Measurements from ENCODE around the gene DCST2. TPM values are rescaled to one million over a fixed set of nuclear protein-coding genes. Genes with fewer than 3 reads are reported as not detected.
A peak's percentile ranks its signal among the peaks of the same experiment; 100 is the strongest.
"Not testable (repeated sequence)": the region's sequence is repeated elsewhere in the genome, so short reads cannot be mapped to it uniquely, and the experiment has no call there.

The DCST2 gene
- total RNA-seq, 1 donor from 2014 or later, result 0.26 TPM

GRCh38 chr1:154988058-154988954, 45.3 kb downstream of the DCST2 start:
- no peaks in the 10 kb centered on the region for H3K9me3 Mint-ChIP-seq
- H3K4me1 Mint-ChIP-seq (ENCODE audit: low read depth), result peaks cover 18% of the 10 kb centered on the region
- no peaks in the 10 kb centered on the region for H3K27me3 Mint-ChIP-seq (ENCODE audit: insufficient read depth)
- no peak overlapping the region for H3K4me3 Mint-ChIP-seq
- H3K27ac Mint-ChIP-seq, result no peak overlapping the region
- intact Hi-C loops (cut with micrococcal nuclease), result no loop called here
- DNase-seq (ENCODE audit: low spot score), result no peak
- H3K36me3 Mint-ChIP-seq (ENCODE audit: low read depth), result peaks cover 21% of the 10 kb centered on the region

- intact Hi-C loops (cut with micrococcal nuclease), result no loop called here
- Mint-ChIP-seq H3K4me1 (ENCODE audit: low read depth) (peaks cover 18% of the 10 kb centered on the region), H3K27me3 (ENCODE audit: insufficient read depth) (no peaks in the 10 kb centered on the region), H3K36me3 (ENCODE audit: low read depth) (peaks cover 16% of the 10 kb centered on the region), H3K27ac (no peak overlapping the region), H3K4me3 (no peak overlapping the region), H3K9me3 (no peaks in the 10 kb centered on the region)
- DNase-seq (ENCODE audit: low spot score), result no peak
Observed at GRCh38 chr1:154987326-154987725, 46.3 kb downstream of the DCST2 start.

DNA sequence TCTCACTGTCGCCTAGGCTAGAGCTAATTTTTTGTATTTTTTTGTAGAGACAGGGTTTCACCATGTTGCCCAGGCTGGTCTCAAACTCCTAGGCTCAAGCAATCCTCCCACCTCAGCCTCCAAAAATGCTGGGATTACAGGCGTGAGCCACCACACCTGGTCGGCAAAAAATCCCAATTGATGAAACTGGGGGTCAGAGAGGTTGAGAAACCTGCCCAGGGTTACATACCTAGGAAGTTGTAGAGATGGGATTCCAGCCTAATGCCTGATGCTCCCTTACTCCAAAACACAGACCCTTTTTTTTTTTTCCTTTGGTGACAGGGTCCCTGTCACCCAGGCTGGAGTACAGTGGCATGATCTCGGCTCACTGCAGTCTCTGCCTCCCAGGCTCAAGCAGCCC, 46.8 kb downstream of the DCST2 start:
- H3K27me3 Mint-ChIP-seq (ENCODE audit: insufficient read depth); intact Hi-C loops (cut with micrococcal nuclease); H3K27ac Mint-ChIP-seq; H3K9me3 Mint-ChIP-seq; H3K4me3 Mint-ChIP-seq; DNase-seq (ENCODE audit: low spot score): not testable (repeated sequence)
- H3K36me3 Mint-ChIP-seq (ENCODE audit: low read depth), result peaks cover 15% of the 10 kb centered on the region
- H3K4me1 Mint-ChIP-seq (ENCODE audit: low read depth), result peaks cover 18% of the 10 kb centered on the region

- Mint-ChIP-seq H3K9me3 (no peaks in the 10 kb centered on the region), H3K27ac (peak overlapping the region; percentile 42), H3K4me1 (ENCODE audit: low read depth) (peaks cover 7% of the 10 kb centered on the region), H3K4me3 (no peak overlapping the region), H3K36me3 (ENCODE audit: low read depth) (peaks cover 17% of the 10 kb centered on the region), H3K27me3 (ENCODE audit: insufficient read depth) (no peaks in the 10 kb centered on the region)
- intact Hi-C loops (cut with micrococcal nuclease), result loop anchor here (1.0 kb wide), 8 partner anchors 10 to 764 kb away; partner anchors contain the start of genes ADAM15, CKS1B, PMVK and PYGO2
- no peak for DNase-seq (ENCODE audit: low spot score)
Observed at GRCh38 chr1:154983776-154984466, 49.7 kb downstream of the DCST2 start.

- Mint-ChIP-seq H3K36me3 (ENCODE audit: low read depth) (peaks cover 14% of the 10 kb centered on the region), H3K4me3 (no peak within 1 kb of the TSS), H3K27me3 (ENCODE audit: insufficient read depth) (no peaks in the 10 kb centered on the region), H3K9me3 (no peaks in the 10 kb centered on the region), H3K27ac (peak within 1 kb of the TSS; percentile 42), H3K4me1 (ENCODE audit: low read depth) (peaks cover 8% of the 10 kb centered on the region)
- intact Hi-C loops (cut with micrococcal nuclease), result loop anchor here (1.0 kb wide), 8 partner anchors 9 to 763 kb away; partner anchors contain the start of genes ADAM15, CKS1B, PMVK and PYGO2
- DNase-seq (ENCODE audit: low spot score), result peak; percentile 96
Observed at GRCh38 chr1:154982897-154983648, 50.5 kb downstream of the DCST2 start, which contains the start of gene FLAD1. FLAD1 (plus strand) TSS chr1:154983344; CDS start chr1:154983695, 351 bp downstream.

DNA sequence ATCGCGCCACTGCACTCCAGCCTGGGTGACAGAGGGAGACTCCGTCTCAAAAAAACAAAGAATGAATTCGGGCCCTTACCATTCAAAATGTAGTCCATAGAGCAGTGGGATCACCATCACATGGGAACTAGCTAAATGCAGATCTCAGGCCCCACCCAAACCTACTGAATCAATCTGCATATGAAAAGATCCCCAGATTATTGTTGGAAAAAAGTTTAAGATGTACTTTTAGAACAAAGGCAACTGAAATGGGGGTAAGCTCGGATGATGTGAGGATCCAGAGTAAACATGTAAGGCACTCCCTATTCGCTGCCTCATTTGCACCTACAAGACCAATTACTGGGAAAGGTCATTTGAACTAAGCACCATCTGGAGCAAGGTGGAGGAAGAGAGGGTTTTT, 51.2 kb downstream of the DCST2 start:
- peaks cover 17% of the 10 kb centered on the region for H3K36me3 Mint-ChIP-seq (ENCODE audit: low read depth)

GRCh38 chr1:154978360-154978759, 55.2 kb downstream of the DCST2 start:
- intact Hi-C loops (cut with micrococcal nuclease), result no loop called here

More for the DNA sequence above, 51.2 kb downstream of the DCST2 start:
- no peak for DNase-seq (ENCODE audit: low spot score)
- no peak overlapping the region for H3K27ac Mint-ChIP-seq
- peaks cover 15% of the 10 kb centered on the region for H3K4me1 Mint-ChIP-seq (ENCODE audit: low read depth)
- H3K27me3 Mint-ChIP-seq (ENCODE audit: insufficient read depth), result no peaks in the 10 kb centered on the region
- H3K4me3 Mint-ChIP-seq, result no peak overlapping the region
- no peaks in the 10 kb centered on the region for H3K9me3 Mint-ChIP-seq
- intact Hi-C loops (cut with micrococcal nuclease), result no loop called here

DNA sequence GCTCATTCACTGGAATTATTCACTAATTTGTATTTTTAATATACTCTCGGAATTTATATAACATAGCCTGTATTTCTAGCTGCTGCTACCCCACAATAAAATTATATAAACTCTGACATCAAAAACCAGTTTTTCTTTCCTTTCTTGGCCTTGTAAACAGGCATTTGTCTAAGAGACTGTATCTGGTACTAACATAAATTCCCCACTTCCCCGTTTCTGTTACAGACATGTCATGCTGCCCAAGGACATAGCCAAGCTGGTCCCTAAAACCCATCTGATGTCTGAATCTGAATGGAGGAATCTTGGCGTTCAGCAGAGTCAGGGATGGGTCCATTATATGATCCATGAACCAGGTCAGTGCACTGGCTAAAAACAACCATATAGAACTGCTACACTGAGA, 55.8 kb downstream of the DCST2 start:
- DNase-seq (ENCODE audit: low spot score); H3K27me3 Mint-ChIP-seq (ENCODE audit: insufficient read depth); H3K9me3 Mint-ChIP-seq; intact Hi-C loops (cut with micrococcal nuclease): not testable (repeated sequence)
- Mint-ChIP-seq H3K4me1 (ENCODE audit: low read depth) (peaks cover 12% of the 10 kb centered on the region), H3K4me3 (peak overlapping the region; percentile 15), H3K27ac (peak overlapping the region; percentile 7), H3K36me3 (ENCODE audit: low read depth) (peaks cover 14% of the 10 kb centered on the region)

More at GRCh38 chr1:154978360-154978759, 55.2 kb downstream of the DCST2 start:
- H3K27me3 Mint-ChIP-seq (ENCODE audit: insufficient read depth), result no peaks in the 10 kb centered on the region
- no peak for DNase-seq (ENCODE audit: low spot score)
- H3K9me3 Mint-ChIP-seq, result no peaks in the 10 kb centered on the region
- no peak overlapping the region for H3K27ac Mint-ChIP-seq
- peaks cover 10% of the 10 kb centered on the region for H3K4me1 Mint-ChIP-seq (ENCODE audit: low read depth)
- no peak overlapping the region for H3K4me3 Mint-ChIP-seq
- H3K36me3 Mint-ChIP-seq (ENCODE audit: low read depth), result peaks cover 14% of the 10 kb centered on the region

- H3K27me3 Mint-ChIP-seq (ENCODE audit: insufficient read depth), result no peaks in the 10 kb centered on the region
- intact Hi-C loops (cut with micrococcal nuclease), result loop anchor here (2.0 kb wide), 2 partner anchors 75 to 159 kb away; partner anchors contain the start of genes ADAM15 and SLC50A1
- H3K9me3 Mint-ChIP-seq, result no peaks in the 10 kb centered on the region
- peaks cover 21% of the 10 kb centered on the region for H3K36me3 Mint-ChIP-seq (ENCODE audit: low read depth)
- H3K27ac Mint-ChIP-seq, result no peak overlapping the region
- peak; percentile 55 for DNase-seq (ENCODE audit: low spot score)
- peaks cover 30% of the 10 kb centered on the region for H3K4me1 Mint-ChIP-seq (ENCODE audit: low read depth)
- no peak overlapping the region for H3K4me3 Mint-ChIP-seq
Observed at GRCh38 chr1:154975409-154976059, 58.0 kb downstream of the DCST2 start.

GRCh38 chr1:154974808-154975408, 58.7 kb downstream of the DCST2 start:
- peaks cover 21% of the 10 kb centered on the region for H3K36me3 Mint-ChIP-seq (ENCODE audit: low read depth)
- intact Hi-C loops (cut with micrococcal nuclease), result loop anchor here (1.0 to 5.0 kb wide), 14 partner anchors 8 to 755 kb away; partner anchors contain the start of genes ADAM15, ADAR, FLAD1 and PYGO2
- H3K4me3 Mint-ChIP-seq, result no peak overlapping the region
- H3K27ac Mint-ChIP-seq, result no peak overlapping the region
- peak; percentile 93 for DNase-seq (ENCODE audit: low spot score)
- H3K4me1 Mint-ChIP-seq (ENCODE audit: low read depth), result peaks cover 31% of the 10 kb centered on the region
- H3K27me3 Mint-ChIP-seq (ENCODE audit: insufficient read depth), result no peaks in the 10 kb centered on the region
- no peaks in the 10 kb centered on the region for H3K9me3 Mint-ChIP-seq

- intact Hi-C loops (cut with micrococcal nuclease), result loop anchor here (1.0 to 5.0 kb wide), 14 partner anchors 9 to 754 kb away; partner anchors contain the start of genes ADAM15, ADAR, FLAD1 and PYGO2
- Mint-ChIP-seq H3K36me3 (ENCODE audit: low read depth) (peaks cover 20% of the 10 kb centered on the region), H3K27me3 (ENCODE audit: insufficient read depth) (no peaks in the 10 kb centered on the region), H3K4me1 (ENCODE audit: low read depth) (peaks cover 36% of the 10 kb centered on the region), H3K27ac (no peak within 1 kb of the TSS), H3K9me3 (no peaks in the 10 kb centered on the region), H3K4me3 (no peak within 1 kb of the TSS)
- DNase-seq (ENCODE audit: low spot score), result peak; percentile 95
Observed at GRCh38 chr1:154974102-154974807, 59.3 kb downstream of the DCST2 start, which contains the start of gene CKS1B. CKS1B (plus strand) TSS chr1:154974681; CDS start chr1:154974746, 65 bp downstream.

Data from activated T-helper 1 cell treated with anti-CD3 and anti-CD28 coated beads, Interleukin-12 subunit alpha, Interleukin-12 subunit beta, Interleukin-2, Interleukin-4 antibody, amounts not matched to agents 30 ng/mL and 10 ng/mL and 1 ng/mL, durations not matched to agents 14 hours and 24 hours and 36 hours (primary cell).